22Rv1 (cell line): ENCODE measurements around the gene UBN2.

Experiments used
- ZFX ChIP-seq: fragments of 450-650 bp; IDR thresholded peaks from 2 replicates; pipeline ENCODE4 v1.6.1; 2017; ENCODE audit warnings: antibody characterized with exemption, borderline replicate concordance
- TF ChIP-seq, protein P1 (sequence below): fragments of 450-650 bp; IDR thresholded peaks from 2 replicates; pipeline ENCODE4 v1.5.1; 2017; ENCODE audit warnings: mild to moderate bottlenecking

DNA sequence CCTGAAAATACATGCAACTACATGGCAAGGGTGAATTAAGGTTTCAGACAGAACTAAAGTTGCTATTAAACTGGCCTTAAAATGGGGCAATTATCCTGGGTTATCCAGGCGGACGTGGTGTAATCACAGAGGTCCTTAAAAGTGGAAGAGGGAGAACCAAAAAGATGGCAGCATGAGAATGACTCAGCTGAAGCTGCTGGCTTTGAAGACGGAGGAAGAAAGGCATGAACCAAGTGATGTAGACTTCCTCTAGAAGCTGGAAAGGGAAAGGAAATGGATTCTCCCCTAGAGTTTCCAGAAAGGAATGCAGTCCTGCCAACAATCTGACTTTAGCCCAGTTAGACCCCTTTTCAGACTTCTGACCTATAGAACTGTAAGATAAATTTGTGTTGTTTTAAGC lies 27.0 kb upstream of the UBN2 start:
- TF ChIP-seq, protein P1, sequence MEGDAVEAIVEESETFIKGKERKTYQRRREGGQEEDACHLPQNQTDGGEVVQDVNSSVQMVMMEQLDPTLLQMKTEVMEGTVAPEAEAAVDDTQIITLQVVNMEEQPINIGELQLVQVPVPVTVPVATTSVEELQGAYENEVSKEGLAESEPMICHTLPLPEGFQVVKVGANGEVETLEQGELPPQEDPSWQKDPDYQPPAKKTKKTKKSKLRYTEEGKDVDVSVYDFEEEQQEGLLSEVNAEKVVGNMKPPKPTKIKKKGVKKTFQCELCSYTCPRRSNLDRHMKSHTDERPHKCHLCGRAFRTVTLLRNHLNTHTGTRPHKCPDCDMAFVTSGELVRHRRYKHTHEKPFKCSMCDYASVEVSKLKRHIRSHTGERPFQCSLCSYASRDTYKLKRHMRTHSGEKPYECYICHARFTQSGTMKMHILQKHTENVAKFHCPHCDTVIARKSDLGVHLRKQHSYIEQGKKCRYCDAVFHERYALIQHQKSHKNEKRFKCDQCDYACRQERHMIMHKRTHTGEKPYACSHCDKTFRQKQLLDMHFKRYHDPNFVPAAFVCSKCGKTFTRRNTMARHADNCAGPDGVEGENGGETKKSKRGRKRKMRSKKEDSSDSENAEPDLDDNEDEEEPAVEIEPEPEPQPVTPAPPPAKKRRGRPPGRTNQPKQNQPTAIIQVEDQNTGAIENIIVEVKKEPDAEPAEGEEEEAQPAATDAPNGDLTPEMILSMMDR, result no peak
- TF ChIP-seq ZFX, result no peak
